NCI-H2196 (cell line): ENCODE results near the gene TIMM17A.
"Not testable (repeated sequence)": the region's sequence is repeated elsewhere in the genome, so short reads cannot be mapped to it uniquely, and the experiment has no call there.

Experiments
- DNase-seq: peaks from one replicate; lab custom pipeline; 2025; ENCODE audit not compliant: unreplicated experiment; lab: John Stamatoyannopoulos, UW

TIMM17A gene

DNA sequence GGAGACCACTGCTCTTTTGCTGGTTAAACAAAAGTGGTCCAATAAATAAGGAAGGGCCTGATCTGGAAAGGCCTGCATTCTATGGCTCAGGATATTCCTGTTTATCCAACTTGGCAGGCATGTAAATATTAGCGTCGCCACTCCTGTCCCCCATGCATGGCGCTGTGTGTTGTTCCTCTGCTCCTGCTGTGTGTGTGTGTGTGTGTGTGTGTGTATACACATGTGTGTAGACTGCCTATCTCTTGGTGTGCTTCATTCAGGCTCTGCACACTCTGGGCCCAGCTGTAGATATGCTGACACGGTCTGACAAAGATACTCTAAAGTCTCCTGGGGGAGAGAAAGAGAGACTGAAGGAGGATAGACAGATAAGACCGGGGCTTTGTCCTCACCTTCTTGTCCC is 15.7 kb upstream of the TIMM17A start:
- no peak for DNase-seq

DNA sequence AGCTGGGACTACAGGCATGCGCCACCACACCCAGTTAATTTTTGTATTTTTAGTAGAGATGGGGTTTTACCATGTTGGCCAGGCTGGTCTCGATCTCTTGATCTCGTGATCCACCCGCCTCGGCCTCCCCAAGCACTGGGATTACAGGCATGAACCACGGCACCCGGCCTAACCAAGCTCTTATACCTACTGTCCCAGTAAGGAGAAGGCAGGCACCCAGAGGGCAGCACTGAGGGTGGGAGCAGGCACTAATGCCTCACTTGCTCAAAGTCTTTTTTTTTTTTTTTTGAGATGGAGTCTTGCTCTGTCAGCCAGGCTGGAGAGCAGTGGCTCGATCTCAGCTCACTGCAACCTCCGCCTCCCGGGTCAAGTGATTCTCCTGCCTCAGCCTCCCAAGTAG is 15.0 kb upstream of the TIMM17A start:
- not testable (repeated sequence) for DNase-seq

- DNase-seq = peak; percentile 47
Observed at GRCh38 chr1:201941420-201942128, 13.7 kb upstream of the TIMM17A start.

GRCh38 chr1:201942129-201942495 is 13.2 kb upstream of the TIMM17A start:
- no peak for DNase-seq

DNA sequence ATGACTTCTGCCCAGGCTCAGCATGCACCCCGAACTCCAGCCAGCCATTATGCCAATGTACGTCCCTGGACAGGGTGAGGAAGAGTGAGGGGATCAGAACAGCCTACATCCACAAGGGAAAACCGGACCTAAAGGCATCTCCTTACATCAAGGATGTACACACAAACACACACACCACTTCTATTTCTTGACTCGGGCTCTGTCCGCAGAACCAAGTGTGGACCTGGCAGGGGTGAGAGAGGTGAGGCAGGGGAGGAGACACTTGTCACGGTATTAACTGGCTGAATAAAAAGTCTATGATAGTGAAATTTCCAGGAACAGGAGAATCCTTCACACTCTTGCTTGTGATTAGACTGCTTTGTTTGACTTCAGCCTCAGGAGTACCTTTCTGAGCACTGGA is 11.3 kb upstream of the TIMM17A start:
- DNase-seq = no peak

DNA sequence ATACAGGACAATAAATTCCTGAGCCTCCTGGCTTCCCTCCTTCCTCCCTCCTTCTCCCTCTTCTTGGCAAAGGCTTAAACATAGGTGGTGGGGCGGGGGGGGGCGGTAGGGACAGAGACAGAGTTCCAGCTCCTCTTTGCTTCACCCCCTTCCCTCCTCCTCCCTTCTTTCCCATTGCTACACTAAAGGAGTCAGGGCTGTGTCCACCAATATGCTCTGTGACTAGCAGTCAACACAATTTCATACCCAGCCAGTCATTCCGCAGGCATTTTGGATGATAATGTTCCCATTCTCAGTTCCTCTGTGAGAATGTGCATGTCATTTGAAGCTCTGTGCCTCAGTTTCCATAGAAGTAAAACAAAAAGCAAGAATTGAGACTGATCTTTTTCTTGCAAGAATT is 10.7 kb upstream of the TIMM17A start:
- DNase-seq = no peak

- no peak for DNase-seq
Observed at GRCh38 chr1:201945157-201945556, 10.1 kb upstream of the TIMM17A start.

- DNase-seq = no peak
Observed at GRCh38 chr1:201945863-201946223, 9.5 kb upstream of the TIMM17A start.

- DNase-seq = no peak
Observed at GRCh38 chr1:201946224-201946908, 8.9 kb upstream of the TIMM17A start, which contains the start of gene LMOD1. TSS of gene LMOD1 (minus strand) at chr1:201946548. CDS start at chr1:201946340, 208 bp downstream.

GRCh38 chr1:201947697-201948008 is 7.7 kb upstream of the TIMM17A start:
- no peak for DNase-seq

- DNase-seq = no peak
Observed at GRCh38 chr1:201949491-201949890, 5.8 kb upstream of the TIMM17A start.

DNA sequence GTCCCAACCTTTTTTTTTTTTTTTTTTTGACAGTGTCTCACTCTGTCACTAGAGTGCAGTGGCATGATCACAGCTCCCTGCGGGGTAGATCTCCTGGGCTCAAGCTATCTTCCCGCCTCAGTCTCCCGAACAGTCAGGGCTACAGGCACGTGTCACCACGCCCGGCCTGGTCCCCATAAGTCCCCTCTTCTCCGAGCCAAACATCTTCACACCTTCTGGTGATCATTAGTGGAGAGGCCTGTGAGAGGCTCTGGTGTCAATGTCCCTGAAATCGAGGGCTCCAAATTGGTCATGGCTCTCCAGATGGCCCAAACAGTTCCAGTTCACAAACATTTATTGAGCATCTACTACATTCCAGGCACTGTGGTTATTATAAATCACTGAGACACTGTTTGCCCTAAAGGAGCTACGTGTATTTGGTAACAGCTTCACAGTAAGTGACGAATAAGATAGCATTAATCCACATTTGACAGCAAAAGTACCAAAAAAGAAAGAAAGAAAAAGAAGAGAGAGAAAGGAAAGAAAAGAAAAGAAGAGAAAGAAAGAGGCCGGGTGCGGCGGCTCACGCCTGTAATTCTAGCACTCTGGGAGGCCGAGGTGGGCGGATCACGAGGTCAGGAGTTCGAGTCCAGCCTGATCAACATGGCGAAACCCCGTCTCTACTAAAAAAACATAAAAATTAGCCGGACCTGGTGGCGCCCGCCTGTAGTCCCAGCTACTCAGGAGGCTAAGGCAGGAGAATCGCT is 867 bp upstream of the TIMM17A start:
- no peak for DNase-seq

DNA sequence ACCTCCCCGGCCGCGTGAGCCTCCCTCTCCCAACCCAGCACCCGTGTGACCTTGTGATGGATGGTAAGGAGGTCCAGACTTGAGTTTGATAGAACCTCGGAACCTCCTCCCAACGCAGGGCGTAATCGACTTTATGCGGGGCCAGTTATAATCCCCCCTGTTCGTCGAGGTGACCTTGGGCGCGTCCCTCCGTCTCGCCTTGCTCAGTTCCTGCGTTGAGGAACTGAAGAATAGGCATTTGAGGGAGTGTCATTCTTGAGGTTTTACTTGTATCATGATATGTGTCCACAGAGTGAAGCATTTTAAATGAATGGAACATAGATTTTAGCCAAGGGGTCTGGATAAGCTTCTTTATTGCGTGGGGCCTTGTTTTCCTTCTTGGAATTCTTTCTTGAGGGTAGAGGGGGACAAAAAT is 433 bp downstream of the TIMM17A start:
- DNase-seq = no peak

DNA sequence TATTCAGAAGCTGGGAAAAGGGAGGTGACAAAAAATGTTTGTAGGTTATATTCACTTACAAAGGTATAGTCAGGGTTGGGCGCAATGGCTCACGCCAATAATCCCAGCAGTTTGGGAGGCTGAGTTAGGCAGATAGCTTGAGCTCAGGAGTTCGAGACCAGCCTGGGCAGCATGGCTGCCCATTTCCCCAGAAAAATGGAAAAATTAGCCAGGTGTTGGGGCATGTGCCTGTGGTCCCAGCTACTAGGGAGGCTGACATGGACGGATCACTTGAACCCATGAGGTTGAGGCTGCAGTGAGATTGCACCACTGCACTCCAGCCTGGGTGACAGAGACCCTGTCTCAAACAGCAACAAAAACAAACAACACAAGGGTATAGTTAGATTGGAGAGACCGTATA is 3.0 kb downstream of the TIMM17A start:
- DNase-seq = no peak

GRCh38 chr1:201962382-201962781 is 7.1 kb downstream of the TIMM17A start:
- not testable (repeated sequence) for DNase-seq

- no peak for DNase-seq
Observed at GRCh38 chr1:201964261-201964660, 9.0 kb downstream of the TIMM17A start.

GRCh38 chr1:201966171-201966570 is 10.9 kb downstream of the TIMM17A start:
- DNase-seq = no peak

DNA sequence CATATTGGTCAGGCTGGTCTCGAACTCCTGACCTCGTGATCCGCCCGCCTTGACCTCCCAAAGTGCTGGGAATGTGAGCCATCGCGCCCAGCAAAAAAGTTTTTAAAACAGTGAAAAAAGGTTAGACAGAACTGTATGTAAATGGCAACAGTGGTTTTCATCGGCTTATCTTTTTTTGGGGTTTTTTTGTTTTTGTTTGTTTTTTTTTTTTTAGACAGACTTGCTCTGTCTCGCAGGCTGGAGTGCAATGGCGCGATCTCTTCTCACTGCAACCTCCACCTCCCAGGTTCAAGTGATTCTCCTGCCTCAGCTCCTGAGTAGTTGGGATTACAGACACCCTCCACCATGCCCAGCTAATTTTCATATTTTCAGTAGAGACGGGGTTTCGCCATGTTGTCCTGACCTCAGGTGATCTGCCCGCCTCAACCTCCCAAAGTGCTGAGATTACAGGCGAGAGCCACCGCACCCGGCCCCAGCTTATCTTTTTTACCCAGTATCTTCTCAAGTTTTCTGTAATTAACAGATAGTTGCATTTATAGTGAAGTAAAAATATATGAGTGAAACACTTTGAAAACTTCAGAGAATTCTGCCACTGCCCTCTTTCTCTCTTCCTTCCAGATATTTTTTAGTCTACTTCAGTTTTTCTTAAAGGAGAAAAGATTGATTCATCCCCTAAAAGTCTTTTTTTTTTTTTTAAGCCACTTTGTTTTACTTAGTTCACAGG is 13.1 kb downstream of the TIMM17A start:
- no peak for DNase-seq

GRCh38 chr1:201970334-201971159 is 15.2 kb downstream of the TIMM17A start:
- no peak for DNase-seq

GRCh38 chr1:201982082-201982622 is 26.8 kb downstream of the TIMM17A start:
- peak; percentile 66 for DNase-seq
